HepG2 (cell line): ENCODE data around the gene LUZP1. TPM values are rescaled to one million over a fixed set of nuclear protein-coding genes. Genes with fewer than 3 reads are reported as not detected.

Source experiments
- ATAC-seq: fragments of 200-7000 bp; cut with Tn5 transposase; 3 replicates; pipeline ENCODE4 v1.9.1; 2020; ENCODE audit warnings: mild to moderate bottlenecking, moderate library complexity
- BruUV-seq: library from RNA; stranded (reverse); fragments of 400-500 nt; replicated peaks from 2 replicates; lab custom pipeline; 2021; lab: Mats Ljungman, UMichigan
- CTCF ChIA-PET: fragments of 300-600 bp; formaldehyde crosslinking; extraction: SDS; loops from one replicate; lab custom pipeline; 2021; ENCODE audit warnings: low total read pairs, inconsistent platforms, low intra/inter-chr PET ratio; lab: Yijun Ruan, JAX
- POLR2A ChIA-PET: fragments of 350-600 bp; sonication (Branson Sonifier 250); formaldehyde crosslinking; loops from one replicate; lab custom pipeline; 2020; ENCODE audit warnings: antibody characterized with exemption, inconsistent platforms; lab: Yijun Ruan, JAX
- DNase-seq: peaks from one replicate; pipeline ENCODE4 v3.0.0-alpha.2; 2015; ENCODE audit warnings: low spot score
- FAIRE-seq: peaks from 3 replicates; lab custom pipeline; 2011; peaks lifted over from hg19 to GRCh38; lab: Jason Lieb, UNC
- H2AFZ ChIP-seq: one replicate; pipeline ENCODE4 v1.6.1; 2011; ENCODE audit warnings: low read length, inconsistent platforms
- H3K27ac ChIP-seq: fragments of 300-600 bp; 3 replicates; pipeline ENCODE4 v1.8.0; 2011; ENCODE audit warnings: mixed run types, mild to moderate bottlenecking, mixed read lengths, low read length, inconsistent platforms; ENCODE audit not compliant: insufficient read depth; ENCODE audit errors: extremely low read length
- H3K27me3 ChIP-seq, 2 experiments: fragments of 200-600 bp in 1 of 2; 2 replicates in 1 of 2; 3 replicates in 1 of 2; pipeline versions ENCODE4 v1.6.0 to v1.8.0; 2011; ENCODE audit warnings: low read length in 2 of 2, mild to moderate bottlenecking in 2 of 2, moderate library complexity in 2 of 2, inconsistent platforms in 1 of 2; ENCODE audit not compliant: insufficient read depth in 2 of 2, control insufficient read depth in 1 of 2
- H3K36me3 ChIP-seq, 2 experiments: fragments of 200-600 bp in 1 of 2; replicated peaks in 1 of 2; 2 replicates in 1 of 2; 3 replicates in 1 of 2; pipeline versions ENCODE4 v1.5.1 to v1.8.0; 2011; ENCODE audit warnings: low read length in 2 of 2, inconsistent platforms in 1 of 2; ENCODE audit not compliant: insufficient read depth in 2 of 2, control insufficient read depth in 1 of 2
- H3K4me1 ChIP-seq: 2 replicates; pipeline ENCODE4 v1.5.1; 2012; ENCODE audit warnings: low read length, inconsistent platforms; ENCODE audit not compliant: insufficient read depth
- H3K4me2 ChIP-seq: 2 replicates; pipeline ENCODE4 v1.6.0; 2011; ENCODE audit warnings: low read depth, low read length, inconsistent platforms
- H3K4me3 ChIP-seq, 3 experiments: fragments of 200-600 bp in 1 of 3; sonication (generic), shearing (Covaris generic) in 1 of 3; replicated peaks in 1 of 3; 2 replicates each; pipeline ENCODE4 v1.5.1; 2011 to 2016; ENCODE audit warnings: low read length in 3 of 3, inconsistent platforms in 2 of 3, low read depth in 2 of 3, mild to moderate bottlenecking in 2 of 3, control low read depth in 1 of 3, mixed read lengths in 1 of 3; ENCODE audit not compliant: insufficient read depth in 1 of 3
- H3K79me2 ChIP-seq: one replicate; pipeline ENCODE4 v1.6.1; 2011; ENCODE audit warnings: low read length, inconsistent platforms; ENCODE audit not compliant: insufficient read depth
- H3K9ac ChIP-seq: 2 replicates; pipeline ENCODE4 v1.6.0; 2011; ENCODE audit warnings: mild to moderate bottlenecking, low read depth, low read length, inconsistent platforms; ENCODE audit not compliant: insufficient read depth
- H3K9me3 ChIP-seq: 2 replicates; pipeline ENCODE4 v1.5.1; 2012; ENCODE audit warnings: mild to moderate bottlenecking, low read length
- H4K20me1 ChIP-seq: 2 replicates; pipeline ENCODE4 v1.6.0; 2011; ENCODE audit warnings: inconsistent platforms, mild to moderate bottlenecking, low read length, moderate library complexity; ENCODE audit not compliant: insufficient read depth
- CBX2 ChIP-seq, 2 experiments: fragments of 200-600 bp in 1 of 2; sonication (generic); formaldehyde crosslinking in 1 of 2; IDR thresholded peaks; 2 replicates each; pipeline versions ENCODE4 v1.7.0 to v1.8.1; 2018 to 2022; ENCODE audit warnings: low read depth in 2 of 2, low read length in 1 of 2, mild to moderate bottlenecking in 1 of 2, missing genetic modification reagents in 1 of 2
- CCDC6 ChIP-seq: sonication (generic); formaldehyde crosslinking; IDR thresholded peaks from 2 replicates; pipeline ENCODE4 v1.8.1; 2022; ENCODE audit warnings: mild to moderate bottlenecking, missing genetic modification reagents, moderate library complexity
- NFYB ChIP-seq: sonication (generic); formaldehyde crosslinking; IDR thresholded peaks from 2 replicates; pipeline ENCODE4 v1.4.0; 2020; ENCODE audit warnings: missing genetic modification reagents
- NFYC ChIP-seq: IDR thresholded peaks from 2 replicates; pipeline ENCODE4 v1.6.1; 2016; ENCODE audit warnings: missing genetic modification reagents, missing compliant biosample characterization
- SOX13 ChIP-seq, 3 experiments: fragments of 450-650 bp in 1 of 3; sonication (generic) in 1 of 3; formaldehyde crosslinking in 1 of 3; IDR thresholded peaks in 2 of 3; conservative IDR thresholded peaks in 1 of 3; 2 replicates each; pipeline versions ENCODE4 v1.5.0 to v1.6.1; 2016 to 2020; ENCODE audit warnings: antibody characterized with exemption in 1 of 3, mild to moderate bottlenecking in 1 of 3, missing compliant biosample characterization in 1 of 3, missing genetic modification reagents in 1 of 3, moderate library complexity in 1 of 3
- TCF12 ChIP-seq, 2 experiments: fragments of 450-650 bp in 1 of 2; sonication (generic) in 1 of 2; formaldehyde crosslinking in 1 of 2; IDR thresholded peaks; 2 replicates each; pipeline versions ENCODE4 v1.6.1 to v1.8.0; 2017 to 2022; ENCODE audit warnings: antibody characterized with exemption in 1 of 2, mild to moderate bottlenecking in 1 of 2, missing genetic modification reagents in 1 of 2, moderate library complexity in 1 of 2
- ZBTB38 ChIP-seq: sonication (generic); formaldehyde crosslinking; IDR thresholded peaks from 2 replicates; pipeline ENCODE4 v1.5.1; 2020; ENCODE audit warnings: mild to moderate bottlenecking, missing genetic modification reagents
- ZMAT3 ChIP-seq: sonication (generic); formaldehyde crosslinking; conservative IDR thresholded peaks from 2 replicates; pipeline ENCODE4 v1.7.0; 2021; ENCODE audit warnings: missing genetic modification reagents
- ZNF607 ChIP-seq: sonication (generic); formaldehyde crosslinking; IDR thresholded peaks from 2 replicates; pipeline ENCODE4 v1.5.1; 2020; ENCODE audit warnings: missing genetic modification reagents, mild to moderate bottlenecking, borderline replicate concordance
- ZSCAN29 ChIP-seq: sonication (generic); formaldehyde crosslinking; conservative IDR thresholded peaks from 2 replicates; pipeline ENCODE4 v1.4.0; 2020; ENCODE audit warnings: mild to moderate bottlenecking, missing genetic modification reagents
- WGBS: methylation state at CpG from one replicate; pipeline ENCODE4 v1.1.6; 2017; ENCODE audit warnings: low lambda C conversion rate; 5-methylcytosine and 5-hydroxymethylcytosine counted together
- in situ Hi-C: cut with HindIII; loops from 2 replicates; pipeline ENCODE4 v1.10.0; 2017; ENCODE audit warnings: low pct_unique_long_range_greater_than_20kb; ENCODE audit not compliant: extremely low pct_ligation_motif_present
- intact Hi-C: fragments of 100-400 bp; cut with micrococcal nuclease; formaldehyde crosslinking; loops from one replicate; pipeline ENCODE4 v1.10.0; 2022; ENCODE audit not compliant: unreplicated experiment
- polyA plus RNA-seq, 8 experiments: library from polyadenylated mRNA; depleted of rRNA in 3 of 8; stranded (reverse) in 7 of 8; unstranded in 1 of 8; fragments of >200 nt; fragmentation: Illumina TruSeq in 4 of 8; extraction: Trizol in 4 of 8; gene quantifications; 2 replicates each; pipeline versions ENCODE4 v1.2.1 to v1.2.3, GENCODE V29; 2011 to 2016; ENCODE audit warnings: low read depth in 4 of 8, missing spikeins in 1 of 8, mixed read lengths in 1 of 8; ENCODE audit not compliant: insufficient read depth in 1 of 8
- total RNA-seq, 5 experiments: library from RNA; depleted of rRNA; stranded (reverse); fragments of >200 nt; fragmentation: Illumina TruSeq; extraction: Trizol; gene quantifications; 2 replicates each; pipeline ENCODE4 v1.2.3, GENCODE V29; 2016; ENCODE audit warnings: low read depth in 1 of 5
- TF ChIP-seq, protein P1 (sequence below), 2 experiments: sonication (generic) in 1 of 2; formaldehyde crosslinking in 1 of 2; IDR thresholded peaks; 2 replicates each; pipeline versions ENCODE4 v1.5.1 to v1.6.1; 2011 to 2020; ENCODE audit warnings: borderline replicate concordance in 1 of 2, low read depth in 1 of 2, low read length in 1 of 2, mild to moderate bottlenecking in 1 of 2, missing genetic modification reagents in 1 of 2, moderate library complexity in 1 of 2
- TF ChIP-seq, protein P2 (sequence below): sonication (generic); formaldehyde crosslinking; IDR thresholded peaks from 2 replicates; pipeline ENCODE4 v1.5.1; 2020; ENCODE audit warnings: mild to moderate bottlenecking, moderate library complexity, missing genetic modification reagents

Gene LUZP1
- total and polyA plus RNA-seq, 2 of the 13 experiments (the other 11 are each of a cell fraction or from before 2014, with no cell fraction given): 6.9 to 12.7 TPM

GRCh38 chr1:23202263-23202749 is 33.6 kb upstream of the LUZP1 start:
- Histone ChIP-seq H3K79me2 (no peaks in the 10 kb centered on the region), H3K27me3 (peaks cover 0 to 1% of the 10 kb centered on the region in 2 experiments; a peak in 2 of 5 replicates), H3K36me3 (no peaks in the 10 kb centered on the region), H3K9me3 (no peaks in the 10 kb centered on the region), H3K4me3 (no peak overlapping the region), H4K20me1 (no peaks in the 10 kb centered on the region), H3K9ac (no peak overlapping the region), H3K27ac (no peak overlapping the region), H3K4me2 (no peak overlapping the region), H2AFZ (no peak overlapping the region), H3K4me1 (0 out of 2 replicates have a peak, but pooled peaks cover under 1% of the 10 kb centered on the region)
- ATAC-seq (no peak), DNase-seq (no peak), FAIRE-seq (no peak)
- CTCF ChIA-PET: no interaction called here
- no peak for TF ChIP-seq TCF12 (IDR thresholded peaks at IDR 0.05)
- TF ChIP-seq TCF12 (CRISPR knock-in tag; IDR thresholded peaks at IDR 0.05): no peak
- no peak for TF ChIP-seq ZSCAN29 (CRISPR knock-in tag)
- no peak for TF ChIP-seq CBX2 (IDR thresholded peaks at IDR 0.05; ENCODE audit: low read depth, low read length)
- TF ChIP-seq CBX2 (CRISPR knock-in tag; IDR thresholded peaks at IDR 0.05; ENCODE audit: low read depth): no peak
- TF ChIP-seq ZNF607: no peak
- no peak for TF ChIP-seq ZMAT3
- BruUV-seq: no TSS peak
- in situ Hi-C loops: no loop called here
- 74% methylated on average over 3 of the region's 3 CpGs for WGBS
- intact Hi-C loops: no loop called here
- POLR2A ChIA-PET: no interaction called here

- WGBS: 71% methylated on average over 1 of the region's 1 CpG
- CTCF ChIA-PET: no interaction called here
- no peak for DNase-seq
- FAIRE-seq: no peak
- no peaks in the 10 kb centered on the region for H3K4me1 ChIP-seq
- no TSS peak for BruUV-seq
- TF ChIP-seq NFYB (CRISPR knock-in tag) (peak; percentile 33; the same call in 1 of the 2 replicates), CCDC6 (CRISPR knock-in tag) (no peak), NFYC (CRISPR knock-in tag) (0 out of 2 replicates have a peak, but pooled peaks have one; percentile 26), ZBTB38 (no peak), SOX13 (IDR thresholded peaks at IDR 0.05) (no peak), SOX13 (CRISPR knock-in tag; conservative IDR thresholded peaks at IDR 0.05 in 1 of 2, IDR thresholded peaks at IDR 0.05 in 1 of 2) (no peak)
- TF ChIP-seq, protein P1, sequence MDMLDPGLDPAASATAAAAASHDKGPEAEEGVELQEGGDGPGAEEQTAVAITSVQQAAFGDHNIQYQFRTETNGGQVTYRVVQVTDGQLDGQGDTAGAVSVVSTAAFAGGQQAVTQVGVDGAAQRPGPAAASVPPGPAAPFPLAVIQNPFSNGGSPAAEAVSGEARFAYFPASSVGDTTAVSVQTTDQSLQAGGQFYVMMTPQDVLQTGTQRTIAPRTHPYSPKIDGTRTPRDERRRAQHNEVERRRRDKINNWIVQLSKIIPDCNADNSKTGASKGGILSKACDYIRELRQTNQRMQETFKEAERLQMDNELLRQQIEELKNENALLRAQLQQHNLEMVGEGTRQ (IDR thresholded peaks at IDR 0.05; ENCODE audit: low read depth, low read length): no peak
- TF ChIP-seq, protein P1 (CRISPR knock-in tag; IDR thresholded peaks at IDR 0.05; ENCODE audit: borderline replicate concordance): peak; percentile 34; the same call in 1 of the 2 replicates
- TF ChIP-seq, protein P2, sequence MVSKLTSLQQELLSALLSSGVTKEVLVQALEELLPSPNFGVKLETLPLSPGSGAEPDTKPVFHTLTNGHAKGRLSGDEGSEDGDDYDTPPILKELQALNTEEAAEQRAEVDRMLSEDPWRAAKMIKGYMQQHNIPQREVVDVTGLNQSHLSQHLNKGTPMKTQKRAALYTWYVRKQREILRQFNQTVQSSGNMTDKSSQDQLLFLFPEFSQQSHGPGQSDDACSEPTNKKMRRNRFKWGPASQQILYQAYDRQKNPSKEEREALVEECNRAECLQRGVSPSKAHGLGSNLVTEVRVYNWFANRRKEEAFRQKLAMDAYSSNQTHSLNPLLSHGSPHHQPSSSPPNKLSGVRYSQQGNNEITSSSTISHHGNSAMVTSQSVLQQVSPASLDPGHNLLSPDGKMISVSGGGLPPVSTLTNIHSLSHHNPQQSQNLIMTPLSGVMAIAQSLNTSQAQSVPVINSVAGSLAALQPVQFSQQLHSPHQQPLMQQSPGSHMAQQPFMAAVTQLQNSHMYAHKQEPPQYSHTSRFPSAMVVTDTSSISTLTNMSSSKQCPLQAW: no peak
- TF ChIP-seq, all 625 proteins: peak for 3
- Histone ChIP-seq H3K9me3 (no peaks in the 10 kb centered on the region), H4K20me1 (no peaks in the 10 kb centered on the region), H3K36me3 (no peaks in the 10 kb centered on the region), H3K27me3 (no peaks in the 10 kb centered on the region; a peak in 1 of 5 replicates), H2AFZ (no peak overlapping the region), H3K4me2 (no peak overlapping the region), H3K9ac (no peak overlapping the region), H3K27ac (no peak overlapping the region), H3K4me3 (no peak overlapping the region), H3K79me2 (no peaks in the 10 kb centered on the region)
- ATAC-seq: no peak
- intact Hi-C loops (no loop called here), in situ Hi-C loops (no loop called here)
- POLR2A ChIA-PET: no interaction called here
Observed at GRCh38 chr1:23200883-23201282, 32.2 kb upstream of the LUZP1 start.
